NCI-H2171 treated with DMSO at 0.1 percent for 48 hours (cell line): ENCODE data around the gene SSTR1.

Experiments used
- DNase-seq: peaks from one replicate; lab custom pipeline; 2025; lab: John Stamatoyannopoulos, UW

The SSTR1 gene

GRCh38 chr14:38243696-38244240, 36.1 kb downstream of the SSTR1 start:
- DNase-seq = no peak

- DNase-seq = no peak
Observed at GRCh38 chr14:38248321-38249028, 40.8 kb downstream of the SSTR1 start.

GRCh38 chr14:38250331-38250730, 42.6 kb downstream of the SSTR1 start:
- DNase-seq = no peak

- no peak for DNase-seq
Observed at GRCh38 chr14:38252066-38252710, 44.5 kb downstream of the SSTR1 start.

GRCh38 chr14:38253676-38254075, 46.0 kb downstream of the SSTR1 start:
- DNase-seq = no peak

GRCh38 chr14:38254571-38255407, 47.1 kb downstream of the SSTR1 start:
- DNase-seq = no peak

- no peak for DNase-seq
Observed at GRCh38 chr14:38255408-38255672, 47.6 kb downstream of the SSTR1 start.

GRCh38 chr14:38255673-38256532, 48.2 kb downstream of the SSTR1 start, which contains the start of gene CLEC14A:
Gene CLEC14A, minus strand, starts transcription at chr14:38256093. Its CDS starts 71 bp downstream, at chr14:38256022.
- no peak for DNase-seq

- no peak for DNase-seq
Observed at GRCh38 chr14:38256533-38256840, 48.8 kb downstream of the SSTR1 start.

GRCh38 chr14:38257507-38257906, 49.8 kb downstream of the SSTR1 start:
- DNase-seq = no peak

- no peak for DNase-seq
Observed at GRCh38 chr14:38261620-38262019, 53.9 kb downstream of the SSTR1 start.
